ENCODE results near the gene ADAMTS9. TPM values are rescaled to one million over a fixed set of nuclear protein-coding genes. Genes with fewer than 3 reads are reported as not detected.
"Not testable (repeated sequence)": the region's sequence is repeated elsewhere in the genome, so short reads cannot be mapped to it uniquely, and the experiment has no call there.

The ADAMTS9 gene
- total and polyA plus RNA-seq, 4 donors: 7.0 to 212 (median 91.2) TPM

GRCh38 chr3:64545239-64545638 lies 142.6 kb downstream of the ADAMTS9 start:
- 88 to 91% methylated on average over 3 of the region's 3 CpGs for WGBS, 2 donors
- DNase-seq; ATAC-seq (ENCODE audit: low FRiP score); H3K27me3 ChIP-seq (ENCODE audit: control insufficient read depth in 1 of 2, insufficient read depth in 2 of 2, low read length in 1 of 2); H3K36me3 ChIP-seq (ENCODE audit: control insufficient read depth in 1 of 2, insufficient read depth in 2 of 2, low read length in 1 of 2); H3K9me3 ChIP-seq (ENCODE audit: control insufficient read depth, low read length); H3K4me3 ChIP-seq (ENCODE audit: low read length in 2 of 2); H3K27ac ChIP-seq (ENCODE audit: low read depth in 1 of 2, low read length in 2 of 2); intact Hi-C loops (cut with DNase I); H3K4me1 ChIP-seq (ENCODE audit: control insufficient read depth in 1 of 2, insufficient read depth in 2 of 2, low read length in 2 of 2): not testable (repeated sequence)

- H3K4me1 ChIP-seq (ENCODE audit: control insufficient read depth in 1 of 2, insufficient read depth in 2 of 2, low read length in 2 of 2): no peaks in the 10 kb centered on the region
- ATAC-seq (ENCODE audit: low FRiP score): no peak
- intact Hi-C loops (cut with DNase I): no loop called here
- no peak overlapping the region for H3K4me3 ChIP-seq (ENCODE audit: low read length in 2 of 2)
- H3K9me3 ChIP-seq (ENCODE audit: control insufficient read depth, low read length): no peaks in the 10 kb centered on the region
- 96 to 97% methylated on average over 4 of the region's 4 CpGs for WGBS, 2 donors
- H3K36me3 ChIP-seq (ENCODE audit: control insufficient read depth in 1 of 2, insufficient read depth in 2 of 2, low read length in 1 of 2): peaks cover 3 to 8% of the 10 kb centered on the region in 2 donors
- H3K27ac ChIP-seq (ENCODE audit: low read depth in 1 of 2, low read length in 2 of 2): no peak overlapping the region
- no peak for DNase-seq
- H3K27me3 ChIP-seq (ENCODE audit: control insufficient read depth in 1 of 2, insufficient read depth in 2 of 2, low read length in 1 of 2): no peaks in the 10 kb centered on the region
Observed at GRCh38 chr3:64541803-64542202, 146.0 kb downstream of the ADAMTS9 start.

- H3K4me1 ChIP-seq (ENCODE audit: control insufficient read depth in 1 of 2, insufficient read depth in 2 of 2, low read length in 2 of 2): no peaks in the 10 kb centered on the region
- no peaks in the 10 kb centered on the region for H3K27me3 ChIP-seq (ENCODE audit: control insufficient read depth in 1 of 2, insufficient read depth in 2 of 2, low read length in 1 of 2)
- 24 to 59% methylated on average over 10 of the region's 10 CpGs for WGBS, 2 donors
- ATAC-seq (ENCODE audit: low FRiP score) (peak; percentile 71), DNase-seq (peak in 1 of 2 donors; percentile 56)
- no peaks in the 10 kb centered on the region for H3K9me3 ChIP-seq (ENCODE audit: control insufficient read depth, low read length)
- no peak overlapping the region for H3K27ac ChIP-seq (ENCODE audit: low read depth in 1 of 2, low read length in 2 of 2)
- no peak overlapping the region for H3K4me3 ChIP-seq (ENCODE audit: low read length in 2 of 2)
- intact Hi-C loops (cut with DNase I): loop anchor here in 1 of 2 donors (10.0 kb wide), 1 partner anchor 1195 kb away; no protein-coding TSS in a partner anchor
- peaks cover 3 to 8% of the 10 kb centered on the region in 2 donors for H3K36me3 ChIP-seq (ENCODE audit: control insufficient read depth in 1 of 2, insufficient read depth in 2 of 2, low read length in 1 of 2)
Observed at GRCh38 chr3:64539451-64540196, 148.2 kb downstream of the ADAMTS9 start.

GRCh38 chr3:64536166-64536565 lies 151.6 kb downstream of the ADAMTS9 start:
- H3K9me3 ChIP-seq (ENCODE audit: control insufficient read depth, low read length): no peaks in the 10 kb centered on the region
- peaks cover 3 to 6% of the 10 kb centered on the region in 2 donors for H3K36me3 ChIP-seq (ENCODE audit: control insufficient read depth in 1 of 2, insufficient read depth in 2 of 2, low read length in 1 of 2)
- H3K4me1 ChIP-seq (ENCODE audit: control insufficient read depth in 1 of 2, insufficient read depth in 2 of 2, low read length in 2 of 2): no peaks in the 10 kb centered on the region
- no peaks in the 10 kb centered on the region for H3K27me3 ChIP-seq (ENCODE audit: control insufficient read depth in 1 of 2, insufficient read depth in 2 of 2, low read length in 1 of 2)
- H3K27ac ChIP-seq (ENCODE audit: low read depth in 1 of 2, low read length in 2 of 2): no peak overlapping the region
- no peak for ATAC-seq (ENCODE audit: low FRiP score)
- DNase-seq: no peak
- WGBS, 2 donors: 88 to 90% methylated on average over 2 of the region's 2 CpGs
- intact Hi-C loops (cut with DNase I): loop anchor here in 1 of 2 donors (10.0 kb wide), 1 partner anchor 1199 kb away; no protein-coding TSS in a partner anchor
- no peak overlapping the region for H3K4me3 ChIP-seq (ENCODE audit: low read length in 2 of 2)

GRCh38 chr3:64533617-64534317 lies 154.0 kb downstream of the ADAMTS9 start:
- Histone ChIP-seq H3K36me3 (ENCODE audit: control insufficient read depth in 1 of 2, insufficient read depth in 2 of 2, low read length in 1 of 2) (peaks cover 0 to 3% of the 10 kb centered on the region in 2 donors), H3K4me3 (ENCODE audit: low read length in 2 of 2) (peak overlapping the region in 1 of 2 donors; percentile 8), H3K27ac (ENCODE audit: low read depth in 1 of 2, low read length in 2 of 2) (no peak overlapping the region), H3K4me1 (ENCODE audit: control insufficient read depth in 1 of 2, insufficient read depth in 2 of 2, low read length in 2 of 2) (no peaks in the 10 kb centered on the region), H3K27me3 (ENCODE audit: control insufficient read depth in 1 of 2, insufficient read depth in 2 of 2, low read length in 1 of 2) (no peaks in the 10 kb centered on the region), H3K9me3 (ENCODE audit: control insufficient read depth, low read length) (no peaks in the 10 kb centered on the region)
- ATAC-seq (ENCODE audit: low FRiP score) (peak; percentile 93), DNase-seq (peak; percentile 82 to 92)
- intact Hi-C loops (cut with DNase I): loop anchor here (2.0 to 10.0 kb wide), 4 partner anchors 153 to 1201 kb away; partner anchors contain the start of gene ADAMTS9 (in 1 of the 2)
- 11 to 13% methylated on average over 14 of the region's 14 CpGs for WGBS, 2 donors

GRCh38 chr3:64530434-64531049 lies 157.3 kb downstream of the ADAMTS9 start:
- WGBS, 2 donors: 13 to 15% methylated on average over 8 of the region's 8 CpGs
- Histone ChIP-seq H3K9me3 (ENCODE audit: control insufficient read depth, low read length) (no peaks in the 10 kb centered on the region), H3K27ac (ENCODE audit: low read depth in 1 of 2, low read length in 2 of 2) (no peak overlapping the region), H3K4me3 (ENCODE audit: low read length in 2 of 2) (no peak overlapping the region), H3K4me1 (ENCODE audit: control insufficient read depth in 1 of 2, insufficient read depth in 2 of 2, low read length in 2 of 2) (no peaks in the 10 kb centered on the region), H3K27me3 (ENCODE audit: control insufficient read depth in 1 of 2, insufficient read depth in 2 of 2, low read length in 1 of 2) (no peaks in the 10 kb centered on the region), H3K36me3 (ENCODE audit: control insufficient read depth in 1 of 2, insufficient read depth in 2 of 2, low read length in 1 of 2) (peaks cover 0 to 4% of the 10 kb centered on the region in 2 donors)
- DNase-seq (no peak), ATAC-seq (ENCODE audit: low FRiP score) (peak; percentile 73)
- intact Hi-C loops (cut with DNase I): loop anchor here (5.0 to 10.0 kb wide), 2 partner anchors 712 to 1204 kb away; no protein-coding TSS in a partner anchor

- 61 to 94% methylated on average over 3 of the region's 3 CpGs for WGBS, 2 donors
- Histone ChIP-seq H3K4me1 (ENCODE audit: control insufficient read depth in 1 of 2, insufficient read depth in 2 of 2, low read length in 2 of 2) (no peaks in the 10 kb centered on the region), H3K27ac (ENCODE audit: low read depth in 1 of 2, low read length in 2 of 2) (no peak overlapping the region), H3K36me3 (ENCODE audit: control insufficient read depth in 1 of 2, insufficient read depth in 2 of 2, low read length in 1 of 2) (peaks cover 5 to 13% of the 10 kb centered on the region in 2 donors), H3K27me3 (ENCODE audit: control insufficient read depth in 1 of 2, insufficient read depth in 2 of 2, low read length in 1 of 2) (no peaks in the 10 kb centered on the region), H3K9me3 (ENCODE audit: control insufficient read depth, low read length) (no peaks in the 10 kb centered on the region), H3K4me3 (ENCODE audit: low read length in 2 of 2) (no peak overlapping the region)
- intact Hi-C loops (cut with DNase I): loop anchor here in 1 of 2 donors (10.0 kb wide), 1 partner anchor 911 kb away; no protein-coding TSS in a partner anchor
- DNase-seq (no peak), ATAC-seq (ENCODE audit: low FRiP score) (no peak)
Observed at GRCh38 chr3:64523324-64523723, 164.5 kb downstream of the ADAMTS9 start.

- H3K27ac ChIP-seq (ENCODE audit: low read depth in 1 of 2, low read length in 2 of 2): no peak overlapping the region
- H3K9me3 ChIP-seq (ENCODE audit: control insufficient read depth, low read length): no peaks in the 10 kb centered on the region
- WGBS, 2 donors: 84 to 90% methylated on average over 3 of the region's 3 CpGs
- DNase-seq (no peak), ATAC-seq (ENCODE audit: low FRiP score) (no peak)
- no peak overlapping the region for H3K4me3 ChIP-seq (ENCODE audit: low read length in 2 of 2)
- intact Hi-C loops (cut with DNase I): loop anchor here in 1 of 2 donors (10.0 kb wide), 1 partner anchor 914 kb away; no protein-coding TSS in a partner anchor
- no peaks in the 10 kb centered on the region for H3K27me3 ChIP-seq (ENCODE audit: control insufficient read depth in 1 of 2, insufficient read depth in 2 of 2, low read length in 1 of 2)
- H3K4me1 ChIP-seq (ENCODE audit: control insufficient read depth in 1 of 2, insufficient read depth in 2 of 2, low read length in 2 of 2): no peaks in the 10 kb centered on the region
- H3K36me3 ChIP-seq (ENCODE audit: control insufficient read depth in 1 of 2, insufficient read depth in 2 of 2, low read length in 1 of 2): peaks cover 10 to 13% of the 10 kb centered on the region in 2 donors
Observed at GRCh38 chr3:64520334-64520733, 167.5 kb downstream of the ADAMTS9 start.
